Fibroblast of the aortic adventitia (primary cell): ENCODE data around the gene ASNSD1. TPM values are rescaled to one million over a fixed set of nuclear protein-coding genes. Genes with fewer than 3 reads are reported as not detected.
A peak's percentile ranks its signal among the peaks of the same experiment; 100 is the strongest.
"Not testable (repeated sequence)": the region's sequence is repeated elsewhere in the genome, so short reads cannot be mapped to it uniquely, and the experiment has no call there.

ENCODE experiments used
- DNase-seq: peaks from one replicate; pipeline ENCODE4 v3.0.0-alpha.2; 2010; ENCODE audit warnings: low read depth
- H3K4me3 ChIP-seq: 2 replicates; pipeline ENCODE4 v1.5.1; 2011; ENCODE audit warnings: low read depth, mild to moderate bottlenecking, control low read depth, low read length, moderate library complexity
- CTCF ChIP-seq: IDR thresholded peaks from 2 replicates; pipeline ENCODE4 v1.5.1; 2011; ENCODE audit warnings: mild to moderate bottlenecking, low read length, control low read depth, inconsistent platforms; ENCODE audit not compliant: insufficient read depth
- total RNA-seq: library from RNA; depleted of rRNA; stranded (reverse); fragments of >200 nt; gene quantifications from 2 replicates; pipeline ENCODE4 v1.2.3, GENCODE V29; 2012; ENCODE audit warnings: low replicate concordance

The ASNSD1 gene
- total RNA-seq, 1 donor, result 95.7 TPM

DNA sequence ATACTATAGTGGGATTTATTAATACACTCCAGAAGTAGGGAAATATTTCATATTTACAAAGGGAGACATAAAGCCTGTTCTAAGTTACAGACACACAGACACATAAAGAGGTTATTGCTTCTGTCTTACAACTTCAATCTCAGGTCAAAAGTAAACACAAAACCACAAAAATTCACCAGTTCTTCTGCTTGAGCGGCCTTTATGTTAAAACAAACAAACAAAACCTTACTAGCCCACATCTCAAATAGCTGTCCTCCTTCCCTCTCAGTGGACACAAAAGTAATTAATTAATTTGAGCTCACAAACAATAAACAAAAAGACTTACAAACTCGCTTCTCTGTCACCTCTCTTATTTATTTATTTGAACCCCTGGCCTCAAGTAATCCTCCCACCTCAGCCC is 1.5 kb upstream of the ASNSD1 start:
- no peak for DNase-seq
- no peak for TF ChIP-seq CTCF
- no peak overlapping the region for H3K4me3 ChIP-seq

DNA sequence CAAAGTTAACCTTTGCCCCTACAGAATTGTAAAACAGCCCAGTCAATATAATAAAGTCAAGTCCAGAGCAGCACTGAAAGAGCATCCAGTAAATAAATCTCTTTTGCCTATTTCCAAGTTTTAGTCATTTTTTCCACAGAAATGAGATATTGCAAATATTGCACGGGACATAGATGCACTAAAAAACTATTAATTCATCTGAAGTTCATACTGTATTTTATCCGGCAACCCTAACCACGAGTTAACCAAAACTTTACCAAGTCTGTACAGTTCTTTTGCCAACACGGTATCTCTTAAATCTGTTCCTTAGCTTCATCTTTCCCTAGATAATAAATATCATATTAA is 484 bp upstream of the ASNSD1 start:
- TF ChIP-seq CTCF, result no peak
- DNase-seq, result no peak
- H3K4me3 ChIP-seq, result no peak overlapping the region

DNA sequence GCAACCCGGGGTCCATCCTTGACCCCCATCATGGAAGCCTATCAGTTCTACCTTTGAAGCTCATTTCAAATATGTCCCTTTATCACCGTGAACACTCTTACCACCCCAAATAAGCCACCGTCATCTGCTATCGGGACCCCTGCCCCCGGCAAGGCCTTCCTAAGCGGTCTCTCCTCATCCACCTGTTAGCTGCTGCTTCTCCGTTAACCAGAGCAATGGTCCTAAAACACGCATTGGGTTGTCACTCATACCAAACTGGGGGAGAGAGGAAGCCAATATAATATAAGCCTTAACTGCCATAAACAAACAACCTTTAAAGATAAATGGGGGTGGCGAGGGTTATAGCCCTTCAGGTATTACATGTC is 680 bp downstream of the ASNSD1 start:
- no peak for DNase-seq
- peak overlapping the region; percentile 100 for H3K4me3 ChIP-seq

GRCh38 chr2:189662669-189663226 is 1.5 kb downstream of the ASNSD1 start:
- DNase-seq, result no peak
- peak overlapping the region; percentile 100 for H3K4me3 ChIP-seq
- no peak for TF ChIP-seq CTCF

More for the DNA sequence above, 680 bp downstream of the ASNSD1 start:
- no peak for TF ChIP-seq CTCF

DNA sequence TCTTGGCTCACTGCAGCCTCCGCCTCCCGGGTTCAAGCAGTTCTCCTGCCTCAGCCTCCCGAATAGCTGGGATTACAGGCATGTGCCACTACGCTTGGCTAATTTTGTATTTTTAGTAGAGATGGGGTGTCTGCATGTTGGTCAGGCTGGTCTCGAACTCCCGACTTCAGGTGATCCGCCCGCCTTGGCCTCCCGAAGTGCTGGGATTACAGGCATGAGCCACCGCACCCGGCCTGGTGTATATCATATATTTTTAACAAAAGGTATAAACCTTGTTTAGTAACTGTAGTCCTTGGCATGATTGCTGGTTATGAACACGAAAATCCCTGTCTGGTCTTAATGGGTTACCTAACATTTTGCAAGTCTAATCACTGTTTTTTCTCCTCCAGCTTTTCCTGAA is 2.1 kb downstream of the ASNSD1 start:
- DNase-seq, H3K4me3 ChIP-seq: not testable (repeated sequence)

- no peak overlapping the region for H3K4me3 ChIP-seq
- DNase-seq, result no peak
- no peak for TF ChIP-seq CTCF
These were observed 8.7 kb downstream of the ASNSD1 start for GRCh38 chr2:189669913-189670312.

DNA sequence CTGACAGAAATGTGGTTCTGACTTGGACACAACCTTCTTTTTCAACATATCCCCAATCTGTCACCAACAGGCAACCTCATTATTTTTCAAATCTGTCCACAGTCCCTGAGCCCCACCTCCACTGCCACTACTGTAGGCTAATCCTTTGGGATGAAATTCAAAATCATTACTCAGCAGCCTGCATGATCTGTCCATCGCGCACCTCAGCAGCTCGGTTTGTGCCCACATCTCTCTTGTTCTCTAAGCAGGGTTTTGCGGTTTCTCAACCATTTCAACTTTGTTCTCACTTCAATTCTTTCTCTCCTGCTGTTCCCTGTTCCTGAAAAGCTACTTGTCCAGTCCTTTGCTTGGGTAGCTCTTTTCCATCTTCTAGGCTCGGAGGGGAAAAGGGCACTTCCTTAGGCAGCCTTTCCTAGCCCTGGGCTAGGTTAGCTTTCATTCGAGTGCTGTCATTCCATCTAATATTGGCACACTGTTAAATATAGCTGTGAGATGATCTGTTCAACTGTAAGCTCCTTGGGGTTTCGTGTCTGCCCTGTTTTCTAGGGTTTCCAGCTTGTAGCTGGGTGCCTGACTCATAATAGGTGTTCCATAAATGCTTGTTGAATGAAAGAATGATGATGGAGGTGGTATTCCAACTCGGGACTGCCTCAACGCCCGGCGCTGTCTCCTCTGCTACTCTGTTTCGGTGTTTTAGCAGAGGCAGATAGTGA is 12.6 kb downstream of the ASNSD1 start:
- peak overlapping the region; percentile 83 for H3K4me3 ChIP-seq
- no peak for DNase-seq
- no peak for TF ChIP-seq CTCF
